ENCODE data around the gene PLOD2. TPM values are rescaled to one million over a fixed set of nuclear protein-coding genes. Genes with fewer than 3 reads are reported as not detected.

The PLOD2 gene
- total RNA-seq, 1 donor from 2014 or later, result 29.2 TPM

- Histone ChIP-seq H3K9ac (no peak overlapping the region), H3K9me3 (ENCODE audit: low read depth) (no peaks in the 10 kb centered on the region), H3K27me3 (no peaks in the 10 kb centered on the region), H3K36me3 (no peaks in the 10 kb centered on the region), H3F3A (ENCODE audit: low read depth) (no peaks in the 10 kb centered on the region), H3K4me3 (no peak overlapping the region), H3K4me1 (no peaks in the 10 kb centered on the region), H3K27ac (no peak overlapping the region), H3K79me2 (ENCODE audit: low read depth) (no peaks in the 10 kb centered on the region), H4K20me1 (ENCODE audit: low read depth) (no peaks in the 10 kb centered on the region), H2AFZ (replicated peaks) (no peak overlapping the region), H3K4me2 (no peak overlapping the region)
- DNase-seq (ENCODE audit: low spot score), result no peak
- no peak overlapping the region for H3K27ac Mint-ChIP-seq
- H3K27me3 Mint-ChIP-seq (ENCODE audit: insufficient read depth, low read depth), result no peaks in the 10 kb centered on the region
- H3K4me1 Mint-ChIP-seq, result no peaks in the 10 kb centered on the region
- TF ChIP-seq EZH2 (IDR thresholded peaks at IDR 0.05) (no peak), CTCF (IDR thresholded peaks at IDR 0.05) (no peak), EZH2phosphoT487 (IDR thresholded peaks at IDR 0.05) (no peak)
- H3K9me3 Mint-ChIP-seq, result peaks cover 2% of the 10 kb centered on the region
- no peak overlapping the region for H3K4me3 Mint-ChIP-seq
- H3K36me3 Mint-ChIP-seq, result no peaks in the 10 kb centered on the region
Measured at GRCh38 chr3:146169891-146170290, 8.9 kb upstream of the PLOD2 start.

DNA sequence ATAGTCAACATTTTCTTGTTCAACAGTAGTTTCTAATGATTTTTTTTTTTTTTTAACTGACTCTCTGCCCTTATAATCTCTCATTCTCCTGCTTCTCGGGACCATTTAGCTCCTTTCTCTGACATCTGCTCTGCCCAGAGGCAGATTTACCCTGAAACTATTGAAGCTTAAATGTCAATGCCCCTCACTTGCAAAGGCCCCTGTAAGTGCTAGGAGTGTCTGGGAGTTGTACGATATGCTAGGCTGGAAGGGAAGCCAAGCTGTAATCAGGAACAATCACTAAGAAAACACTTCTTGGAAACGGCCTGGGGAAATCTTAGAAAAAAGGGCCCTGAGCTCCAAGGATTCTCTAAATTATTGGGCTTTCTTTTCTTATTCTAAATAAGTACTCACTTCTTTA is 5.8 kb upstream of the PLOD2 start:
- Histone ChIP-seq H3K9ac (no peak overlapping the region), H2AFZ (replicated peaks) (no peak overlapping the region), H3K27ac (no peak overlapping the region), H3K27me3 (peaks cover 11% of the 10 kb centered on the region), H3K4me1 (no peaks in the 10 kb centered on the region), H4K20me1 (ENCODE audit: low read depth) (no peaks in the 10 kb centered on the region), H3K4me3 (no peak overlapping the region), H3K9me3 (ENCODE audit: low read depth) (no peaks in the 10 kb centered on the region), H3K36me3 (no peaks in the 10 kb centered on the region), H3K79me2 (ENCODE audit: low read depth) (no peaks in the 10 kb centered on the region), H3K4me2 (no peak overlapping the region), H3F3A (ENCODE audit: low read depth) (peaks cover under 1% of the 10 kb centered on the region)
- Mint-ChIP-seq H3K9me3 (peaks cover 2% of the 10 kb centered on the region), H3K36me3 (no peaks in the 10 kb centered on the region), H3K4me1 (no peaks in the 10 kb centered on the region), H3K27ac (no peak overlapping the region), H3K4me3 (no peak overlapping the region), H3K27me3 (ENCODE audit: insufficient read depth, low read depth) (no peaks in the 10 kb centered on the region)
- TF ChIP-seq CTCF (IDR thresholded peaks at IDR 0.05), result no peak
- TF ChIP-seq EZH2 (IDR thresholded peaks at IDR 0.05), result no peak
- TF ChIP-seq EZH2phosphoT487 (IDR thresholded peaks at IDR 0.05), result no peak
- DNase-seq (ENCODE audit: low spot score), result no peak

DNA sequence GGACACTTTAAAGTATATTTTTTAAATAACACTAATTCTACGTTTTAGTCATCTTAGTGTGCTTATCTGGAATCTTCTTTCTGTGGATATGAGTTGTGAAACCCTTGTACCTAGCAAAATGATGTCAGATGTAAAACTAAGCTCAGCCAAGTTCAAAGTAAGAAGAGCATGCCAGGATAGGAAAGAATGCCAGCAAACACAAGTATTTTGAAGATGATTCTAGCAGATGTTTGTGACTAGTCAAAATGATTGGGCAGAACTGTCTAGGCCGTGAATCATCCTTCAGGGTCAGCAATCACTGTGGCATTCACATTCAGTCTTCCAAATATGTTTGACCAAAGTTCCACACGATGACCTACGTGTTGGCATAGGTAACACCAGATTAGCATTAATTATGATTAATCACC is 5.4 kb upstream of the PLOD2 start:
- Mint-ChIP-seq H3K27ac (no peak overlapping the region), H3K36me3 (no peaks in the 10 kb centered on the region), H3K27me3 (ENCODE audit: insufficient read depth, low read depth) (peaks cover 2% of the 10 kb centered on the region), H3K4me1 (peaks cover 3% of the 10 kb centered on the region), H3K4me3 (no peak overlapping the region), H3K9me3 (peaks cover 2% of the 10 kb centered on the region)
- peaks cover 15% of the 10 kb centered on the region for H3K27me3 ChIP-seq
- no peak overlapping the region for H3K4me2 ChIP-seq
- no peak overlapping the region for H2AFZ ChIP-seq (replicated peaks)
- no peaks in the 10 kb centered on the region for H3K4me1 ChIP-seq
- H3K4me3 ChIP-seq, result no peak overlapping the region
- H3K9me3 ChIP-seq (ENCODE audit: low read depth), result no peaks in the 10 kb centered on the region
- H3K79me2 ChIP-seq (ENCODE audit: low read depth), result no peaks in the 10 kb centered on the region
- no peak for DNase-seq (ENCODE audit: low spot score)
- H4K20me1 ChIP-seq (ENCODE audit: low read depth), result no peaks in the 10 kb centered on the region
- no peaks in the 10 kb centered on the region for H3K36me3 ChIP-seq
- TF ChIP-seq CTCF (IDR thresholded peaks at IDR 0.05) (no peak), EZH2phosphoT487 (IDR thresholded peaks at IDR 0.05) (no peak), EZH2 (IDR thresholded peaks at IDR 0.05) (no peak)
- H3F3A ChIP-seq (ENCODE audit: low read depth), result peaks cover 3% of the 10 kb centered on the region
- no peak overlapping the region for H3K27ac ChIP-seq
- no peak overlapping the region for H3K9ac ChIP-seq
